DND-41 (cell line): ENCODE results near the gene CREB3L2.

Source experiments
- ATAC-seq: fragments of 200-7000 bp; cut with Tn5 transposase; 3 replicates; pipeline ENCODE4 v1.9.1; 2021; ENCODE audit warnings: low read depth; ENCODE audit not compliant: insufficient read depth
- DNase-seq: peaks from one replicate; pipeline ENCODE4 v3.0.0-alpha.2; 2020
- H2AFZ ChIP-seq: 2 replicates; pipeline ENCODE4 v1.6.0; 2012; ENCODE audit warnings: low read depth, low read length
- H3K27ac ChIP-seq: 2 replicates; pipeline ENCODE4 v1.5.1; 2012; ENCODE audit warnings: low read length, inconsistent platforms
- H3K27me3 ChIP-seq: fragments of 200-600 bp; sonication (generic); 2 replicates; pipeline ENCODE4 v1.6.0; 2012; ENCODE audit warnings: low read length, mild to moderate bottlenecking, inconsistent platforms; ENCODE audit not compliant: insufficient read depth, poor library complexity
- H3K36me3 ChIP-seq: 2 replicates; pipeline ENCODE4 v1.5.1; 2012; ENCODE audit warnings: low read length, inconsistent platforms; ENCODE audit not compliant: insufficient read depth
- H3K4me1 ChIP-seq: 2 replicates; pipeline ENCODE4 v1.5.1; 2012; ENCODE audit warnings: mild to moderate bottlenecking, low read length; ENCODE audit not compliant: insufficient read depth
- H3K4me2 ChIP-seq: 2 replicates; pipeline ENCODE4 v1.6.0; 2012; ENCODE audit warnings: mild to moderate bottlenecking, moderate library complexity, low read length, inconsistent platforms; ENCODE audit not compliant: insufficient read depth
- H3K4me3 ChIP-seq, 2 experiments: fragments of 200-600 bp in 1 of 2; shearing (Covaris generic) in 1 of 2; 2 replicates each; pipeline ENCODE4 v1.5.1; 2012 to 2016; ENCODE audit warnings: inconsistent platforms in 2 of 2, low read length in 2 of 2, mild to moderate bottlenecking in 2 of 2, low read depth in 1 of 2, moderate library complexity in 1 of 2
- H3K79me2 ChIP-seq: 2 replicates; pipeline ENCODE4 v1.6.0; 2012; ENCODE audit warnings: low read length, inconsistent platforms; ENCODE audit not compliant: insufficient read depth
- H3K9ac ChIP-seq: 2 replicates; pipeline ENCODE4 v1.6.0; 2012; ENCODE audit warnings: low read depth, mild to moderate bottlenecking, inconsistent platforms, low read length, moderate library complexity
- H3K9me3 ChIP-seq: 2 replicates; pipeline ENCODE4 v1.5.1; 2012; ENCODE audit warnings: low read length, moderate library complexity, mild to moderate bottlenecking, inconsistent platforms; ENCODE audit not compliant: insufficient read depth, severe bottlenecking
- H4K20me1 ChIP-seq: 2 replicates; pipeline ENCODE4 v1.6.0; 2012; ENCODE audit warnings: low read length; ENCODE audit not compliant: insufficient read depth
- CTCF ChIP-seq: IDR thresholded peaks from 2 replicates; pipeline ENCODE4 v1.5.1; 2012; ENCODE audit warnings: borderline replicate concordance, low read length, moderate library complexity, mild to moderate bottlenecking; ENCODE audit not compliant: poor library complexity, severe bottlenecking; ENCODE audit errors: extremely low read depth
- EZH2 ChIP-seq: IDR thresholded peaks from 3 replicates; pipeline ENCODE4 v1.6.1; 2012; ENCODE audit warnings: borderline replicate concordance, low read depth, mild to moderate bottlenecking, moderate library complexity, low read length, inconsistent platforms; ENCODE audit not compliant: severe bottlenecking

CREB3L2 gene

DNA sequence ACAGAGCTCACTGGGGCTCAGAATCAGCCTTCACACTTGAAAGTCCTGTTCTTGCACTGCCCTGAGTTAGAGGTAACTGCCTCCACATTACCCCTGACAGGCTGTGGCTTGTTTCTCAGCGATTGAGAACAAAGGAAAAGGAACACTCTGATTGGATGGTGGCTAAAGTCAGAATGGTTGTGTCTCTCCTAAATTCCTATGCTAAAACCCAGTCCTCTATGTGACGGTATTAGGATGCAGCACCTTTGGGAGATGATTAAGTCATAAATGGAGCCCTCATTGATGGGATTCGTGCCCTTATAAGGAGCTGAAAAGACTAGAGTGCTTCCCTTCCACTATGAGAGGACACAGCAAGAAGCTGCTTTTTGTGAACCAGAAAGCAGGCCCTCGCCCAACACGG, 116.2 kb downstream of the CREB3L2 start:
- H3K4me2 ChIP-seq: no peak overlapping the region
- peaks cover 5% of the 10 kb centered on the region for H3K9me3 ChIP-seq
- DNase-seq (no peak), ATAC-seq (no peak)
- H3K27me3 ChIP-seq: no peaks in the 10 kb centered on the region
- H2AFZ ChIP-seq: no peak overlapping the region
- H3K27ac ChIP-seq: no peak overlapping the region
- H3K36me3 ChIP-seq: peaks cover 26% of the 10 kb centered on the region
- H3K79me2 ChIP-seq: no peaks in the 10 kb centered on the region
- H4K20me1 ChIP-seq: no peaks in the 10 kb centered on the region
- H3K9ac ChIP-seq: no peak overlapping the region
- no peaks in the 10 kb centered on the region for H3K4me1 ChIP-seq
- no peak for TF ChIP-seq EZH2
- no peak for TF ChIP-seq CTCF
- H3K4me3 ChIP-seq: no peak overlapping the region

GRCh38 chr7:137882806-137883205, 119.1 kb downstream of the CREB3L2 start:
- no peak overlapping the region for H3K9ac ChIP-seq
- no peak overlapping the region for H3K27ac ChIP-seq
- H3K79me2 ChIP-seq: no peaks in the 10 kb centered on the region
- H3K27me3 ChIP-seq: no peaks in the 10 kb centered on the region
- no peak overlapping the region for H2AFZ ChIP-seq
- H3K36me3 ChIP-seq: peaks cover 37% of the 10 kb centered on the region
- ATAC-seq (no peak), DNase-seq (no peak)
- H3K4me3 ChIP-seq: no peak overlapping the region
- TF ChIP-seq CTCF (no peak), EZH2 (no peak)
- H3K9me3 ChIP-seq: peaks cover 5% of the 10 kb centered on the region
- no peak overlapping the region for H3K4me2 ChIP-seq
- H4K20me1 ChIP-seq: no peaks in the 10 kb centered on the region
- H3K4me1 ChIP-seq: no peaks in the 10 kb centered on the region

DNA sequence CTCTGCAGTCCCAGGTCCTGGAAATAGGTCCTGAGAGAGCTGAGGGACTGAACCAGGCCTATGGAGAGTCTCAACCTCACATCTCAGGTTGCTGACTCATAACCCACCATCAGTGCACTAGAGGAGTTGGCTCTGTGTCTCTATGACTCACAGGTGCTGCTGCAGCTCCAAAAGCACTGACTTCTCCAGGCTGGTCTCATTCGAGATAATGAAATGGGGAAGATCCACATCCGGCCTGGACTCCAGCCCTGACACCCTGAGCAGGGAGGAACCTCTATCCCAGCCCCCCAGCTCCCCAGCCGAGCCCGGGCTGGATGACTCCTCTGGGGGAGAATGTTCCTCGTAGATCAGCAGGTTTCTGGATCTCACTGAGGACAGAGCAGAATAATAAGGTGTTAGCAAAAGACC, 119.6 kb downstream of the CREB3L2 start:
- no peak overlapping the region for H3K4me3 ChIP-seq
- no peaks in the 10 kb centered on the region for H3K27me3 ChIP-seq
- no peaks in the 10 kb centered on the region for H3K79me2 ChIP-seq
- no peak overlapping the region for H3K27ac ChIP-seq
- H3K36me3 ChIP-seq: peaks cover 37% of the 10 kb centered on the region
- ATAC-seq (no peak), DNase-seq (no peak)
- no peak overlapping the region for H2AFZ ChIP-seq
- H3K4me2 ChIP-seq: no peak overlapping the region
- H3K9me3 ChIP-seq: peaks cover 5% of the 10 kb centered on the region
- no peak overlapping the region for H3K9ac ChIP-seq
- TF ChIP-seq CTCF (no peak), EZH2 (no peak)
- H4K20me1 ChIP-seq: no peaks in the 10 kb centered on the region
- H3K4me1 ChIP-seq: no peaks in the 10 kb centered on the region

DNA sequence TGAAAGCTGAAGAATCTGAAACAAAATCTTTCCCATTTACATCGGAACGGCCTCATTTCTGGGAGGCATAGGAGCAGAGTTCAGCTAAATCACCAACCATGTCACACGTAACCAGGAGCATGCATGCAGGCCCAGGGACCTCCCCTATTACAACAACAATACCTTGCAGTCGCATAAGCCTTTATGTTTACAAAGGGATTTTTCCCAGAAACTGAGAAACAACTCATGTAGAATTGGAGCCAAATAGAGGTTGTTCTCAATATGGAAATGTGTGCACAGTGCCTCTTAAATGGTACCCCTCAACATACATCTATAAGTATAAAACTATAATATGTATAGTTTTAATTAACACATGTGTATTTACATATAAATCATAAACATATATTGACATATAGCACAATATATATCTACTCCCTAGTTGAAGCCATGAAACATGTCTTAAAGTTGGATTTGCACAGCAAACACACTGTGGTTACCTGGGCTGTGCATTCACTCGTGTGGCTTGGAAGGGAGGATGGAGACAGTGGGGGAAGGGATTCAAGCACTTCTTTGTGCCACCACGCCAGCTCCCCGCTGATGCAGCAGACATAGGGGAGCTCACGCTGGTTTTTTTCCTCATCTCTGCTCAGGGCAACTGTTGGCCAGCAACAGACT, 120.2 kb downstream of the CREB3L2 start:
- Histone ChIP-seq H3K36me3 (peaks cover 37% of the 10 kb centered on the region), H3K4me1 (no peaks in the 10 kb centered on the region), H3K9ac (no peak overlapping the region), H3K4me2 (no peak overlapping the region), H3K4me3 (no peak overlapping the region), H3K27ac (no peak overlapping the region), H3K9me3 (peaks cover 5% of the 10 kb centered on the region), H3K27me3 (no peaks in the 10 kb centered on the region), H4K20me1 (no peaks in the 10 kb centered on the region), H2AFZ (no peak overlapping the region), H3K79me2 (no peaks in the 10 kb centered on the region)
- TF ChIP-seq CTCF (no peak), EZH2 (no peak)
- no peak for ATAC-seq
- DNase-seq: no peak
